B cell (primary cell): ENCODE results near the gene ZNF846. TPM values are rescaled to one million over a fixed set of nuclear protein-coding genes. Genes with fewer than 3 reads are reported as not detected.
A peak's percentile ranks its signal among the peaks of the same experiment; 100 is the strongest.

ENCODE experiments used
- ATAC-seq: fragments of 200-7000 bp; cut with Tn5 transposase; one replicate; pipeline ENCODE4 v1.10.0; 2021; ENCODE audit warnings: low read depth, mild to moderate bottlenecking, moderate number of reproducible peaks, moderate library complexity
- CTCF ChIA-PET: fragments of 350-600 bp; sonication (Branson Sonifier 250); formaldehyde crosslinking; loops from one replicate; lab custom pipeline; 2021; ENCODE audit warnings: antibody characterized with exemption, inconsistent platforms; lab: Charles Lee
- POLR2A ChIA-PET: fragments of 350-600 bp; sonication (Branson Sonifier 250); formaldehyde crosslinking; loops from one replicate; lab custom pipeline; 2021; ENCODE audit warnings: antibody characterized with exemption; lab: Charles Lee
- DNase-seq: peaks from one replicate; pipeline ENCODE4 v3.0.0; 2013
- H2AFZ ChIP-seq: 2 replicates; pipeline ENCODE4 v1.6.1; 2012; ENCODE audit warnings: mild to moderate bottlenecking, low read depth, low read length; ENCODE audit not compliant: insufficient read depth, poor library complexity, severe bottlenecking
- H3K27ac ChIP-seq, 2 donors: 1 replicate in 1 of 2; 2 replicates in 1 of 2; pipeline ENCODE4 v1.5.1; 2012 to 2013; ENCODE audit warnings: low read length in 2 of 2, mild to moderate bottlenecking in 2 of 2, moderate library complexity in 1 of 2
- H3K27me3 ChIP-seq, 4 experiments: fragments of 200-600 bp in 1 of 4; sonication (generic) in 1 of 4; replicated peaks in 1 of 4; 1 replicate in 2 of 4; 2 replicates in 2 of 4; pipeline versions ENCODE4 v1.6.1 to v1.7.0; 2013 to 2016; ENCODE audit warnings: low read length in 3 of 4, mild to moderate bottlenecking in 2 of 4, mixed read lengths in 1 of 4, moderate library complexity in 1 of 4; ENCODE audit not compliant: insufficient read depth in 4 of 4, control insufficient read depth in 3 of 4; ENCODE audit errors: control extremely low read depth in 1 of 4
- H3K36me3 ChIP-seq, 2 experiments: replicated peaks in 1 of 2; 1 replicate in 1 of 2; 2 replicates in 1 of 2; pipeline versions ENCODE4 v1.6.1 to v1.7.1; 2013; ENCODE audit warnings: low read length in 1 of 2; ENCODE audit not compliant: insufficient read depth in 2 of 2, control insufficient read depth in 1 of 2; ENCODE audit errors: control extremely low read depth in 1 of 2, extremely low read depth in 1 of 2
- H3K4me1 ChIP-seq, 2 donors: fragments of 200-600 bp in 1 of 2; sonication (generic) in 1 of 2; 1 replicate in 1 of 2; 2 replicates in 1 of 2; pipeline versions ENCODE4 v1.5.1 to v1.6.1; 2013 to 2017; ENCODE audit warnings: low read length in 2 of 2; ENCODE audit not compliant: control insufficient read depth in 2 of 2, insufficient read depth in 2 of 2
- H3K4me2 ChIP-seq: replicated peaks from 2 replicates; pipeline ENCODE3; 2012; ENCODE audit warnings: mild to moderate bottlenecking, low read depth, low read length; ENCODE audit not compliant: poor library complexity, severe bottlenecking
- H3K4me3 ChIP-seq, 5 experiments: fragments of 200-600 bp in 1 of 5; sonication (generic) in 1 of 5; 1 replicate in 3 of 5; 2 replicates in 2 of 5; pipeline versions ENCODE4 v1.5.1 to v1.7.0; 2011 to 2016; ENCODE audit warnings: low read length in 4 of 5, mild to moderate bottlenecking in 4 of 5, low read depth in 2 of 5, control low read depth in 1 of 5, moderate library complexity in 1 of 5; ENCODE audit not compliant: insufficient read depth in 1 of 5; ENCODE audit errors: control extremely low read depth in 1 of 5, extremely low read depth in 1 of 5
- H3K79me2 ChIP-seq: fragments of 200-600 bp; sonication (generic); one replicate; pipeline ENCODE4 v1.6.0; 2016; ENCODE audit warnings: low read length; ENCODE audit not compliant: control insufficient read depth, insufficient read depth
- H3K9ac ChIP-seq: fragments of 200-600 bp; sonication (generic); 2 replicates; pipeline ENCODE4 v1.6.1; 2017; ENCODE audit warnings: mild to moderate bottlenecking, low read length, moderate library complexity
- H3K9me3 ChIP-seq, 3 donors: one replicate each; pipeline versions ENCODE4 v1.6.1 to v1.7.1; 2013; ENCODE audit warnings: low read length in 2 of 3; ENCODE audit not compliant: control insufficient read depth in 2 of 3, insufficient read depth in 1 of 3; ENCODE audit errors: control extremely low read depth in 1 of 3
- H4K20me1 ChIP-seq: 2 replicates; pipeline ENCODE4 v1.6.0; 2012; ENCODE audit warnings: mild to moderate bottlenecking, low read length; ENCODE audit not compliant: insufficient read depth, control insufficient read depth, poor library complexity, severe bottlenecking
- H3K27ac Mint-ChIP-seq: one replicate; pipeline ENCODE4 v1.8.0; 2021; ENCODE audit warnings: mixed read lengths
- H3K27me3 Mint-ChIP-seq: one replicate; pipeline ENCODE4 v1.8.0; 2021; ENCODE audit warnings: mixed read lengths
- H3K4me1 Mint-ChIP-seq: one replicate; pipeline ENCODE4 v1.8.0; 2021; ENCODE audit warnings: mixed read lengths
- H3K4me3 Mint-ChIP-seq: one replicate; pipeline ENCODE4 v1.8.0; 2021; ENCODE audit warnings: mixed read lengths
- H3K9me3 Mint-ChIP-seq: one replicate; pipeline ENCODE4 v1.8.0; 2022; ENCODE audit warnings: mixed read lengths; ENCODE audit not compliant: insufficient read depth
- EZH2 ChIP-seq: IDR thresholded peaks from 2 replicates; pipeline ENCODE4 v1.6.1; 2012; ENCODE audit warnings: borderline replicate concordance, low read depth, mild to moderate bottlenecking, moderate library complexity, low read length; ENCODE audit not compliant: insufficient read depth, poor library complexity, severe bottlenecking
- WGBS: methylation state at CpG from one replicate; pipeline ENCODE4 v1.1.5; 2013; ENCODE audit warnings: missing lambda C conversion rate; ENCODE audit not compliant: insufficient coverage; 5-methylcytosine and 5-hydroxymethylcytosine counted together
- intact Hi-C: fragments of 100-400 bp; cut with micrococcal nuclease; formaldehyde crosslinking; loops from one replicate; pipeline ENCODE4 v1.10.0; 2022
- polyA plus RNA-seq: library from polyadenylated mRNA; depleted of rRNA; stranded (reverse); fragments of >200 nt; gene quantifications from 2 replicates; pipeline ENCODE4 v1.2.3, GENCODE V29; 2012
- total RNA-seq, 2 donors: library from RNA; stranded (reverse); fragments of 120-200 nt in 1 of 2; gene quantifications; 1 replicate in 1 of 2; 2 replicates in 1 of 2; pipeline versions ENCODE4 v1.2.3 to v1.2.4, GENCODE V29; 2013 to 2022
- TF ChIP-seq, protein P1 (sequence below): fragments of 200-600 bp; IDR thresholded peaks from one replicate; pipeline ENCODE4 v1.8.0; 2022; ENCODE audit warnings: antibody characterized with exemption, mild to moderate bottlenecking

ZNF846 gene
- total and polyA plus RNA-seq, 2 donors (not counting 1 experiment from before 2014, with no cell fraction given), result 8.8 to 18.2 TPM

DNA sequence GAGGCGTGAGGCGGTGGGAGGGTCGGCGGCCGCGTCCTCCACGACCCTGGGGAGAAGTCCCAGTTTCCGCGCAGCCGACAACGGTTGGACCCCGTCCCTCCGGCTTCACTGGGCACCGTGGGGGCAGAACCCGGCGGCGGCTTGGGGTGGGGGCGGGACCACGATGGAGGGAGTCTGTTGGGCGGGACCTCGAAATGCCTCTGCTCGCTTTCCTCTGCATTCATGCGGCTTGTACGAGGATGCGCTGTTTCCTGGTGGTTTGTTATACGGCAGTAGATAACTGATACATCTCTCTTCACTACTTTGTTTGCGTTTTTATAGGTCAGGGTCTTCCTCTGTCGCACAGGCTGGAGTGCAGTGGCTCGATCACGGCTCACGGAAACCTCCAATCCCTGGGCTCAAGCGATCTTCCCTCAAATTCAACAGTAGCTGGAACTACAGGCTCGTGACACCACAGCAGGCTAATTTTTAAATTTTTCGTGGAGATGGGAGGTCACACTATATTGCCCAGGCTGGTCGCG is 24.6 kb upstream of the ZNF846 start:
- peak overlapping the region; percentile 92 for H3K4me2 ChIP-seq
- H3K9ac ChIP-seq, result peak overlapping the region; percentile 72
- H3K9me3 ChIP-seq, result peaks cover 0 to 10% (median 0%) of the 10 kb centered on the region in 3 donors
- no peaks in the 10 kb centered on the region for H4K20me1 ChIP-seq
- Mint-ChIP-seq H3K4me3 (peak overlapping the region; percentile 90), H3K27me3 (no peaks in the 10 kb centered on the region), H3K27ac (peak overlapping the region; percentile 86), H3K4me1 (peaks cover 17% of the 10 kb centered on the region), H3K9me3 (peaks cover 2% of the 10 kb centered on the region)
- intact Hi-C loops, result loop anchor here (10.0 kb wide), 2 partner anchors 118 to 388 kb away; partner anchors contain the start of gene ZNF562
- ChIA-PET CTCF (interaction anchor here (0.6 to 1.6 kb wide), 11 partner anchors 25 to 657 kb away, joined by 3 to 9 read pairs (median 4); partner anchors contain the start of genes UBL5, ZNF562 and ZNF846), POLR2A (interaction anchor here (0.6 to 1.5 kb wide), 4 partner anchors 18 to 419 kb away, joined by 3 to 4 read pairs (median 4); partner anchors contain the start of genes FBXL12 and ZNF846)
- TF ChIP-seq EZH2, result no peak
- 25% methylated on average over 34 of the region's 36 CpGs for WGBS
- H3K27me3 ChIP-seq, result no peaks in the 10 kb centered on the region
- DNase-seq (no peak), ATAC-seq (peak; percentile 4)
- peaks cover 3 to 23% of the 10 kb centered on the region in 2 donors for H3K4me1 ChIP-seq
- H3K36me3 ChIP-seq, result no peaks in the 10 kb centered on the region
- peak overlapping the region; percentile 90 for H2AFZ ChIP-seq
- H3K79me2 ChIP-seq, result no peaks in the 10 kb centered on the region
- H3K27ac ChIP-seq, result peak overlapping the region; percentile 84 to 94
- H3K4me3 ChIP-seq, result peak overlapping the region; percentile 47 to 93 (median 72)

DNA sequence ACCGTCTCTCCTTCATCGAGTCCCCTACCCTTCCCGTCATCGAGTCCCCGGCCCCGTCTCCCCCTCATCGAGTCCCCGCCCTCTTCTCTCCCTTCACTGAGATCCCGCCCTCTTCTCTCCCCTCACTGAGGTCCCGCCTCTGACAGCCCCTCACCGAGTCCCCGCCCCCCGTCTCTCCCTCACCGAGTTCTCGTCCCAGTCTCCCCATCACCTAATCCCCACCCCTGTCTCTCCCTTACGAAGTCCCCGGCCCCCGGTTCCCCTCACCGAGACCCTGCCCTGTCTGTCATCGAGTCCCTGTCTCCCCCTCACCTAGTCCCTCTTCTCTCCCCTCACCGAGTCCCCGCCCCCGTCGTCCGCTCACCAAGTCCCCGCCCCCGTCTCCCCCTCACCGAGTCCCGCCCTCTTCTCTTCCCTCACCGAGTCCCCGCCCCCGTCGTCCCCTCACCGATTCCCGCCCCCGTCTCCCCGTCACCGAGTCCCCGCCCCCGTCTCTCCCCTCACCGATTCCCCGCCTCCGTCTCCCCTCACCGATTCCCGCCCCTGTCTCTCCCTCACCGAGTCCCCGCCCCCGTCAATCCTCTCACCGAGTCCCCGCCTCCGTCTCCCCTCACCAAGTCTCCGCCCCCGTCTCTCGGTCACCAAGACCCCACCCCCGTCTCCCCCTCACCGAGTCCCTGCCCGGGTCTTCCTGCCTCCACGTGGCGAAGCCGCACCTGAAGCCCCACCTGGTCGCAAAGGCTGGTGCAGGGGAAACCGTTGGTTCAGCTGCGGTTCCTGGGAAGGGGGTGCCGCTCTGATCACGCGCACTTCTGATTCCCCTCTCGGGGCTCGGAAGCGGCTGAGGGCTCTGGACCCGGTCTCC is 23.9 kb upstream of the ZNF846 start:
- Histone ChIP-seq H3K4me3 (peak overlapping the region; percentile 47 to 93 (median 72)), H4K20me1 (no peaks in the 10 kb centered on the region), H3K27ac (peak overlapping the region; percentile 84 to 94), H3K79me2 (no peaks in the 10 kb centered on the region), H3K4me1 (peaks cover 3 to 23% of the 10 kb centered on the region in 2 donors), H3K27me3 (no peaks in the 10 kb centered on the region), H3K4me2 (peak overlapping the region; percentile 92), H3K36me3 (no peaks in the 10 kb centered on the region), H3K9me3 (peaks cover 0 to 10% (median 0%) of the 10 kb centered on the region in 3 donors), H3K9ac (peak overlapping the region; percentile 89), H2AFZ (peak overlapping the region; percentile 90)
- no peak for TF ChIP-seq EZH2
- TF ChIP-seq, protein P1, sequence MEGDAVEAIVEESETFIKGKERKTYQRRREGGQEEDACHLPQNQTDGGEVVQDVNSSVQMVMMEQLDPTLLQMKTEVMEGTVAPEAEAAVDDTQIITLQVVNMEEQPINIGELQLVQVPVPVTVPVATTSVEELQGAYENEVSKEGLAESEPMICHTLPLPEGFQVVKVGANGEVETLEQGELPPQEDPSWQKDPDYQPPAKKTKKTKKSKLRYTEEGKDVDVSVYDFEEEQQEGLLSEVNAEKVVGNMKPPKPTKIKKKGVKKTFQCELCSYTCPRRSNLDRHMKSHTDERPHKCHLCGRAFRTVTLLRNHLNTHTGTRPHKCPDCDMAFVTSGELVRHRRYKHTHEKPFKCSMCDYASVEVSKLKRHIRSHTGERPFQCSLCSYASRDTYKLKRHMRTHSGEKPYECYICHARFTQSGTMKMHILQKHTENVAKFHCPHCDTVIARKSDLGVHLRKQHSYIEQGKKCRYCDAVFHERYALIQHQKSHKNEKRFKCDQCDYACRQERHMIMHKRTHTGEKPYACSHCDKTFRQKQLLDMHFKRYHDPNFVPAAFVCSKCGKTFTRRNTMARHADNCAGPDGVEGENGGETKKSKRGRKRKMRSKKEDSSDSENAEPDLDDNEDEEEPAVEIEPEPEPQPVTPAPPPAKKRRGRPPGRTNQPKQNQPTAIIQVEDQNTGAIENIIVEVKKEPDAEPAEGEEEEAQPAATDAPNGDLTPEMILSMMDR, result no peak
- H3K9me3 Mint-ChIP-seq, result peaks cover 2% of the 10 kb centered on the region
- intact Hi-C loops, result loop anchor here (1.0 to 10.0 kb wide), 9 partner anchors 24 to 483 kb away; partner anchors contain the start of genes FBXL12, PIN1, ZNF121 and ZNF559
- no peaks in the 10 kb centered on the region for H3K27me3 Mint-ChIP-seq
- ChIA-PET CTCF (interaction anchor here (1.2 to 1.5 kb wide), 2 partner anchors 24 to 35 kb away, joined by 4 to 8 read pairs; partner anchors contain the start of genes UBL5 and ZNF846), POLR2A (interaction anchor here (0.6 to 1.5 kb wide), 3 partner anchors 19 to 26 kb away, joined by 3 to 4 read pairs (median 4); partner anchors contain the start of genes FBXL12 and ZNF846)
- H3K4me1 Mint-ChIP-seq, result peaks cover 17% of the 10 kb centered on the region
- under 1% methylated on average over 47 of the region's 70 CpGs for WGBS
- ATAC-seq (peak; percentile 64), DNase-seq (peak; percentile 96)
- H3K27ac Mint-ChIP-seq, result peak overlapping the region; percentile 86
- peak overlapping the region; percentile 90 for H3K4me3 Mint-ChIP-seq
